GM12878 (cell line): ENCODE data around the gene METTL16. TPM values are rescaled to one million over a fixed set of nuclear protein-coding genes. Genes with fewer than 3 reads are reported as not detected.

Experiments
- ATAC-seq: fragments of 200-7000 bp; cut with Tn5 transposase; 3 replicates; pipeline ENCODE4 v1.9.1; 2020; ENCODE audit warnings: mild to moderate bottlenecking, moderate library complexity
- BruUV-seq: library from RNA; stranded (reverse); fragments of 400-500 nt; replicated peaks from 2 replicates; lab custom pipeline; 2021; lab: Mats Ljungman, UMichigan
- CTCF ChIA-PET: fragments of 300-600 bp; sonication (Branson Sonifier 250); formaldehyde crosslinking; extraction: SDS; loops from one replicate; lab custom pipeline; 2021; ENCODE audit warnings: inconsistent platforms; lab: Yijun Ruan, JAX
- POLR2A ChIA-PET: fragments of 350-600 bp; formaldehyde crosslinking; extraction: SDS; loops from one replicate; lab custom pipeline; 2021; ENCODE audit warnings: inconsistent platforms; lab: Charles Lee
- RAD21 ChIA-PET: fragments of 300-600 bp; sonication (Branson Sonifier 250); formaldehyde crosslinking; loops from one replicate; lab custom pipeline; 2023; ENCODE audit warnings: antibody characterized with exemption; ENCODE audit not compliant: unreplicated experiment; lab: Charles Lee
- SMC1A ChIA-PET: fragments of 300-600 bp; sonication (Branson Sonifier 250); formaldehyde crosslinking; loops from one replicate; lab custom pipeline; 2023; ENCODE audit not compliant: unreplicated experiment, uncharacterized antibody; lab: Charles Lee
- DNase-seq: peaks from one replicate; pipeline ENCODE4 v3.0.0-alpha.2; 2011; ENCODE audit warnings: low read depth, low spot score
- FAIRE-seq: peaks from 3 replicates; lab custom pipeline; 2011; peaks lifted over from hg19 to GRCh38; lab: Jason Lieb, UNC
- H2AFZ ChIP-seq: 2 replicates; pipeline ENCODE4 v1.6.0; 2011; ENCODE audit warnings: low read depth, low read length, control low read depth; ENCODE audit not compliant: control insufficient read depth
- H3K27ac ChIP-seq: 2 replicates; pipeline ENCODE4 v1.5.1; 2011; ENCODE audit warnings: control low read depth; ENCODE audit not compliant: control insufficient read depth, insufficient read depth
- H3K27me3 ChIP-seq, 2 experiments: replicated peaks in 1 of 2; 2 replicates each; pipeline versions ENCODE4 v1.6.0 to v1.6.1; 2011; ENCODE audit warnings: low read length in 1 of 2; ENCODE audit not compliant: control insufficient read depth in 2 of 2, insufficient read depth in 2 of 2
- H3K36me3 ChIP-seq, 2 experiments: 2 replicates each; pipeline ENCODE4 v1.5.1; 2011; ENCODE audit warnings: low read length in 1 of 2; ENCODE audit not compliant: control insufficient read depth in 2 of 2, insufficient read depth in 2 of 2
- H3K4me1 ChIP-seq: 2 replicates; pipeline ENCODE4 v1.6.1; 2011; ENCODE audit warnings: mild to moderate bottlenecking, low read length, moderate library complexity, mixed read lengths; ENCODE audit not compliant: control insufficient read depth, insufficient read depth
- H3K4me2 ChIP-seq: 2 replicates; pipeline ENCODE4 v1.6.0; 2011; ENCODE audit warnings: control low read depth; ENCODE audit not compliant: control insufficient read depth, insufficient read depth
- H3K4me3 ChIP-seq: fragments of 200-600 bp; sonication (generic); 2 replicates; pipeline ENCODE4 v1.5.1; 2016
- H3K79me2 ChIP-seq: 2 replicates; pipeline ENCODE4 v1.6.0; 2011; ENCODE audit warnings: low read length; ENCODE audit not compliant: control insufficient read depth, insufficient read depth
- H3K9ac ChIP-seq: 2 replicates; pipeline ENCODE4 v1.8.0; 2011; ENCODE audit warnings: low read length, control low read depth, mixed read lengths; ENCODE audit not compliant: control insufficient read depth, insufficient read depth
- H3K9me3 ChIP-seq: replicated peaks from 3 replicates; pipeline ENCODE4 v1.5.1; 2011; ENCODE audit warnings: mild to moderate bottlenecking, low read length; ENCODE audit not compliant: control insufficient read depth, insufficient read depth
- H4K20me1 ChIP-seq: 2 replicates; pipeline ENCODE4 v1.6.0; 2011; ENCODE audit not compliant: control insufficient read depth, insufficient read depth
- ATF3 ChIP-seq: IDR thresholded peaks from 2 replicates; pipeline ENCODE4 v1.6.1; 2011; ENCODE audit warnings: low read depth, mild to moderate bottlenecking, low read length, moderate library complexity, borderline replicate concordance; ENCODE audit errors: extremely low read depth
- CTCF ChIP-seq, 3 experiments: IDR thresholded peaks in 2 of 3; conservative IDR thresholded peaks in 1 of 3; 2 replicates each; pipeline ENCODE4 v1.5.1; 2011; ENCODE audit warnings: low read depth in 3 of 3, low read length in 3 of 3, mild to moderate bottlenecking in 3 of 3, control low read depth in 2 of 3, moderate library complexity in 2 of 3, inconsistent platforms in 1 of 3, mixed read lengths in 1 of 3; ENCODE audit not compliant: control insufficient read depth in 2 of 3, insufficient read depth in 1 of 3; ENCODE audit errors: extremely low read depth in 1 of 3
- ZBTB4 ChIP-seq: fragments of 450-650 bp; formaldehyde crosslinking; IDR thresholded peaks from 2 replicates; pipeline ENCODE4 v1.4.0; 2022; ENCODE audit warnings: mild to moderate bottlenecking, moderate library complexity
- WGBS: methylation state at CpG from one replicate; pipeline ENCODE4 v1.1.6; 2016; ENCODE audit warnings: low lambda C conversion rate; ENCODE audit not compliant: insufficient replicate concordance, insufficient coverage; ENCODE audit errors: missing lambda C conversion rate; 5-methylcytosine and 5-hydroxymethylcytosine counted together
- in situ Hi-C: fragments of 300-500 bp; cut with MboI; formaldehyde crosslinking; loops from 9 replicates; pipeline ENCODE4 v1.14.3; 2018; ENCODE audit warnings: mixed read lengths
- intact Hi-C: fragments of 100-400 bp; cut with micrococcal nuclease; formaldehyde crosslinking; loops from one replicate; pipeline ENCODE4 v1.14.2; 2022; ENCODE audit not compliant: unreplicated experiment
- polyA plus RNA-seq, 11 experiments: library from polyadenylated mRNA; depleted of rRNA in 4 of 11; unstranded in 6 of 11; stranded (reverse) in 5 of 11; fragments of >200 nt; fragmentation: Nextera tagmentation in 4 of 11; fragmentation: Illumina TruSeq in 1 of 11; extraction: Ambion mirVana in 4 of 11; extraction: Trizol in 1 of 11; gene quantifications; 1 replicate in 1 of 11; 2 replicates in 10 of 11; pipeline versions ENCODE4 v1.2.1 to v1.2.3, GENCODE V29; 2011 to 2016; ENCODE audit warnings: inconsistent platforms in 2 of 11, missing spikeins in 2 of 11, low read depth in 1 of 11
- total RNA-seq, 4 experiments: library from RNA; depleted of rRNA in 3 of 4; stranded (reverse); fragments of >200 nt in 3 of 4; fragmentation: Illumina TruSeq in 1 of 4; extraction: Trizol in 1 of 4; gene quantifications; 2 replicates each; pipeline versions ENCODE4 v1.2.1 to v1.2.3, GENCODE V29; 2013 to 2021

The METTL16 gene
- total and polyA plus RNA-seq, 10 of the 15 experiments (the other 5 are each of a cell fraction or from before 2014, with no cell fraction given) = 15.6 to 34.3 (median 23.7) TPM

- TF ChIP-seq ZBTB4 = no peak
Observed at GRCh38 chr17:2370211-2370589, 141.5 kb downstream of the METTL16 start (continued).

- no peaks in the 10 kb centered on the region; a peak in 1 of 4 replicates for H3K36me3 ChIP-seq
Observed at GRCh38 chr17:2369551-2370210, 142.0 kb downstream of the METTL16 start.

More at GRCh38 chr17:2369551-2370210, 142.0 kb downstream of the METTL16 start:
- ChIA-PET SMC1A (interaction anchor here (1.4 to 2.0 kb wide), 2 partner anchors 13 to 47 kb away, joined by 4 to 6 read pairs; no protein-coding TSS in a partner anchor), CTCF (interaction anchor here (1.4 to 2.2 kb wide), 2 partner anchors 12 to 46 kb away, joined by 4 to 12 read pairs; no protein-coding TSS in a partner anchor), POLR2A (no interaction called here), RAD21 (interaction anchor here (2.7 kb wide), 1 partner anchor 13 kb away, joined by 9 read pairs; no protein-coding TSS in a partner anchor)
- H2AFZ ChIP-seq = no peak overlapping the region
- H3K4me2 ChIP-seq = no peak overlapping the region
- in situ Hi-C loops = no loop called here
- no peaks in the 10 kb centered on the region for H3K79me2 ChIP-seq
- DNase-seq = no peak
- intact Hi-C loops = no loop called here
- FAIRE-seq = no peak
- no peak overlapping the region for H3K4me3 ChIP-seq
- no peaks in the 10 kb centered on the region for H3K27me3 ChIP-seq
- H3K27ac ChIP-seq = no peak overlapping the region
- no peaks in the 10 kb centered on the region for H3K9me3 ChIP-seq
- H3K4me1 ChIP-seq = no peaks in the 10 kb centered on the region
- no peak for TF ChIP-seq ATF3
- 0 out of 6 replicates have a peak, but pooled peaks of 1 of the 3 experiments have one; percentile 1 for TF ChIP-seq CTCF (IDR thresholded peaks at IDR 0.05 in 2 of 3, conservative IDR thresholded peaks at IDR 0.05 in 1 of 3; ENCODE audit: control insufficient read depth in 2 of 3, extremely low read depth in 1 of 3, insufficient read depth in 1 of 3, low read depth in 3 of 3, low read length in 3 of 3)
- ATAC-seq = no peak
- no TSS peak for BruUV-seq
- no peak overlapping the region for H3K9ac ChIP-seq
- 87% methylated on average over 19 of the region's 20 CpGs for WGBS
- H4K20me1 ChIP-seq = no peaks in the 10 kb centered on the region
